HG03139 (cell line): ENCODE results near the gene EPAS1.

ENCODE experiments used
- ATAC-seq: cut with Tn5 transposase; IDR thresholded peaks from one replicate; pipeline ENCODE4 v1.9.1; 2021; ENCODE audit not compliant: unreplicated experiment

Gene EPAS1

GRCh38 chr2:46296840-46297545, at the start of gene EPAS1:
Gene EPAS1 (plus strand): TSS chr2:46297407. CDS start chr2:46297912, 505 bp downstream.
- peak; percentile 86 for ATAC-seq

GRCh38 chr2:46248171-46248570, 49.0 kb upstream of the EPAS1 start:
- no peak for ATAC-seq

GRCh38 chr2:46249654-46250053, 47.6 kb upstream of the EPAS1 start:
- no peak for ATAC-seq

DNA sequence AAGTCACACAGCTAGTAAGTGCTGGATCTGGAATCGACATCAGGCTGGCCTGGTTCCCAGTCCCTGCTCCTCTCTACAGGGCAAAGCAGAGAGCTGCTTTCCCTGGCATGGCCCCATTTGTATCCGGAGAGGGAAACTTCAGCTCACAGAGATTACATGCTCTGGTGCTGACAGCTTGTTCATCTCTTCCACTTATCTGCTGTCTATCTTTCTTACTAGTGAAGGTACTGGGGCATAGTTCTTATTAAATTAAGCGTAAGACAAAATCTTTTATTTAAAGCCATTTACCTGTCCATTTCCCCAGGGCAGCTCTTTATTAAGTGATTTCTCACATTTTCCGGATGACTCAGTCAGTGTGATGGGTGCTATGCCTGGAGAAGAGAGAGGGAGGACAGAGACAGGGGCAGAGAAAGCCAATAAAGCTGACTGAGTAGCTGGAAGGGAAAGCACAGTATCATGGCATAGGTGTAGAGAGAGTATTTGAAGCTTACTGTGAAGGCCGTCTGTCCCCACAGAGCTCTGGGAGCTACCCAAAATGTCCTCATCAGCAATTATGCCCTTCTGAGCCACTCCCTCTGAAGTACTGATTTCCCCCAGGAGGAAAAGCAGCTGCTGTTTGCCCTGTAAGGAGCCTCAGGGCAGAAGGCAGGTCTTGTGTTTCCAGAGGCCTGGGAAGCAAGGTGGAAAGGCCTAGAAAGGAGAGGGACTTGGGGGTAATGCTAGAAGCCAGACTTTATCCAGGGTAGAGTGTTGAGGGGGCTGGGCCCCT, 44.1 kb upstream of the EPAS1 start:
- ATAC-seq: no peak

GRCh38 chr2:46254474-46254873, 42.7 kb upstream of the EPAS1 start:
- ATAC-seq: no peak

DNA sequence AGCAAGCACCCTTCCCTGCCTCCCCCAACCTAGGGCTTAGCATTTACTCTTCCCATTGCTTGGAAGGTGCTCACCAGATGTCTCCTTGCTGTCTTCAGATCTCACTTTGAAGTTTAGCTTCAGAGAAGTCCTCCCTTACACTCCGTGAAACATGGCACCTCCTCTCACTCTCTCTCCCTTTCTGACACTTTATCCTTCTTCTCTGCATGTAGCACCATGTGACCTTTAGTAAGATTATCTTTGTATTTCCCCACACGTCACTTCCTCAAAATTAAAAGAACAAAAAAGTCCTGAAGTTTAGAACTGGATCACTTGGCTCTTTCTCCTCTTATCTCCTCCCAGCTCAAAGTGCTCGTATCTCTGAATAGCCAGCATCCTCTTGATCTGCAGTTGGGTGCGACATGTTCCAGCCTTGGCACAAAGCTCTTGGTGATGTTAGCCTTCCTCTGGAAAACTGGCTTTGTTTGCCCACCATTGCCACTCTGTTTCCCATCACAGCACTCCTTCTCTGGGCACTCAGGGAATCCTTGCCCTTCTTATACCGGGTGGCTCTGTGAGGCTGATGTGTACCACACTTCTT, 40.6 kb upstream of the EPAS1 start:
- no peak for ATAC-seq

- no peak for ATAC-seq
Measured at GRCh38 chr2:46257476-46257875, 39.7 kb upstream of the EPAS1 start.

DNA sequence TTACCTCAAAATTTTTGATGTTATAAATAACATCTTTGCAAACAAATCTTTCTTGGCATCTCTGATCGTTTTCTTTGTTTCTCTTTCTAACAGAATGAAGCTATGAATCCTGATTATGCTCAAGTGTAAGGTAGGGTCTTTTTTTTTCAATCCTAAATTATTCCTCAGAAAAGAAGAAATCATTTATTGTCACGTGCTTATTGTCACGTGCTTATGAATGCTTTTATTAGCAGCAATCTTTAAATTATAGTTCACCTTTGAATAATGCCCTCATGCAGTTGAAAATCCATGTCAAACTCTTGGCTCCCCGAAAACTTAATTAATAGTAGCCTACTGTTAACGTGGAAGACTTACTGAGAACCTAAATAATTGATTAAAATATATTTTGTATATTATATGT, 39.2 kb upstream of the EPAS1 start:
- no peak for ATAC-seq

GRCh38 chr2:46258937-46259776, 38.0 kb upstream of the EPAS1 start:
- no peak for ATAC-seq

- ATAC-seq: no peak
Measured at GRCh38 chr2:46259777-46260168, 37.4 kb upstream of the EPAS1 start.

- ATAC-seq: no peak
Measured at GRCh38 chr2:46260305-46260704, 36.9 kb upstream of the EPAS1 start.

GRCh38 chr2:46262248-46262938, 34.8 kb upstream of the EPAS1 start:
- no peak for ATAC-seq

- ATAC-seq: no peak
Measured at GRCh38 chr2:46263347-46263746, 33.9 kb upstream of the EPAS1 start.

GRCh38 chr2:46264447-46264846, 32.8 kb upstream of the EPAS1 start:
- ATAC-seq: no peak

DNA sequence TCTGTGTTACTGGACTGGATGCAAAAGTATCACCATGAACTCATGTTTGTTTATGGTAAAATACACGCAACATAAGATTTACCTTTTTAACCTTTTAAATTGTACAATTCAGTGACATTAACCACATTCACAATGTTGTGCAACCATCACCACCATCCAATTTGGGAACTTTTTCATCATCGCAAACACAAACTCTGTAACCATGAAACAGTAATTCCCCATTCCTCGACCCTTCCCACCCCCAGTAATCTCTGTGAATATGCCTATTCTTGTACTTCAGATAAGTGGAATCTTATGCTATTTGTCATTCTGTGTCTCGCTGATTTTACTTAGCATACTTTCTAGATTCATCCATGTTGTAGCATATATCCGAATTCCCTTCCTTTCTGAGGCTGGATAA, 31.1 kb upstream of the EPAS1 start:
- no peak for ATAC-seq

DNA sequence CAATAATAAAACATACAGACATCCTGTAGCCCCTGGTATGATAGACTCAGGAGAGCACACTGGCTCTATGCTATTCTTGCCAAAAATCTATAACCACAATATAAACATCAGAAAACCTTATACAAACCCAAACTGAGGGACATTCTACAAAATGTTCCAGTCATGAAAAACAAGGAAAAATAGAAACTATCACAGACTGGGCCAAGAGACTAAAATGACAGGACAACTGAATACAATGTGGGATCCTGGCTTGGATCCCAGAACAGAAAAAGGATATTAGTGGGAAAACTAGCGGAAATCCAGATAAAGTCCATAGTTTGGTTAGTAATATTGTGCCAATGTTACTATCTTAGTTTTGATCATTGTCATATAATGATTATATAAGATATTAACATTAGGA, 29.6 kb upstream of the EPAS1 start:
- ATAC-seq: no peak

- no peak for ATAC-seq
Measured at GRCh38 chr2:46268196-46268595, 29.0 kb upstream of the EPAS1 start.

DNA sequence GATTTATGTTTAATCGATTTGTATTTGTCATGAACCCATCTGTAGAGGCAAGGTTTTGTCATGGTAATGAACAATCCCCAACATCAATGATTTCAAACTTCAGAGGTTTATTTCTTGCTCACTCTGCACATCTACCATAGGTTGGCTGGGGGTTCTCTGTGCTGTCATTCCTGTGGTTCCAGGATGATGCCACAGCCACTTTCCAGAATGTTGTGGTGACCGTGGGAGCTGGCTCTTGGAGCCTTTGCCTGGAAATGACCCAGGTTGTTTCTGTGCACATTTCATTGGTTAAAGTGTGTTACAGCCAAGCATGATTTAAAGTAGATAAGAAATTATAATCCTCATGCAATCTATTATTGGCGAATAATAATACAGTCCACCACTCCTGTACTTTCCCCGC, 28.2 kb upstream of the EPAS1 start:
- no peak for ATAC-seq

DNA sequence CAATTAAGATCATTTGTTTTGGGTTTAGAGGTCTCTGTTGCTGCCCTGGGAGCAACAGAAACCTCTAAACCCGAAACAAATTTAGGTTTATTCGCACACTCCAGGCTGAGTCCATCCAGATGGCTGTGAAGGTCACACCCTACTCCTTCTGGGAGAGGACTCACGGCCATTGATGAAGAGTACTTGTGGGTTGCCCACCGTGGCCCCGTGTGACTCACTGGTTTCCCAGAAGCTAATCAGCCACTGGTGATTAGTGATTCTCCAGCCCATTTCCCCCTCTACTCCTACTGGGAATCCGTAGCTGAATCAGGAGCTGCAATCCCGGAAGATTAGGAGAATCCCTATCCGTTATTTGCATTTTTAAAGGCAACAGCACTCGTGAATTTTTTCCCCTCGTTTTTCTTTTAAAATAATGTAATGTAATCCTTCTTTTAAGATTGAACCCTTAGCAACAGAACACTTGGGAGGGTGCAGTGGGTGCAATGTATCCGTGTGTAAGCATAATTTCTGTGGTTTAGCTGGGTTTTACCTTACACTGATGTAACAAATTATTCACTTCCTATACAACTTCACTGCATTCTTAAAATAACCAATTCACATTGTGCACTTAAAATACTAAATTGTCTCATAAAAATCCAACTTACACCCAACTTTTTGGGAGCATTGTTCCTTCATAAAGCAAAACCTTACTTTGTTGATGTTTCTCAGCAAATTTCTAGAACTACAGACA, 27.5 kb upstream of the EPAS1 start:
- no peak for ATAC-seq

DNA sequence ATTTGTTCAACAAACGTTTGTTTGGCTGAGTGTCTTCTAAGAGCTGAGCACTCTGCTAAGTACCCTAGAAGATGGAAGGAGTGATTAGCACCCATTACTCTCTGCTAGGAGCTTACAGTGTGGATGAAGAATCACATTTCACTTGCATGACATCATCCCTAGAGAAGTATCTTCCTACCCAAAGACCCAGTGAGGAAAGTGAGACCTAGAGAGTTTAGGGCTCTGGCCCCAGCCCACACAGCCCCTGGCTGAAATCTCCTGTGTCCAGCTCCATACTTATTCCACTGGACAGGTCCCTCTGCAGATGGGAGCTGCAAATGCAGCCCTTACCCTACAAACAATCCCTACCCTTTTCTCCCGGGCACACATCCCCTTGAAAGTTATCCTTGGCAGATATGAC, 26.8 kb upstream of the EPAS1 start:
- no peak for ATAC-seq
